HepG2 (cell line): ENCODE results near the gene TTC28. TPM values are rescaled to one million over a fixed set of nuclear protein-coding genes. Genes with fewer than 3 reads are reported as not detected.
"Not testable (repeated sequence)": the region's sequence is repeated elsewhere in the genome, so short reads cannot be mapped to it uniquely, and the experiment has no call there.

Experiments
- ARID4A ChIP-seq: sonication (generic); formaldehyde crosslinking; IDR thresholded peaks from 2 replicates; pipeline ENCODE4 v1.5.0; 2020; ENCODE audit warnings: mild to moderate bottlenecking, missing genetic modification reagents, borderline replicate concordance
- BORCS8-MEF2B ChIP-seq: sonication (generic); formaldehyde crosslinking; IDR thresholded peaks from 2 replicates; pipeline ENCODE4 v1.8.0; 2022; ENCODE audit warnings: mild to moderate bottlenecking, missing genetic modification reagents
- BRD4 ChIP-seq: sonication (generic); formaldehyde crosslinking; IDR thresholded peaks from 2 replicates; pipeline ENCODE4 v1.4.0; 2020; ENCODE audit warnings: missing genetic modification reagents
- CBX2 ChIP-seq, 2 experiments: fragments of 200-600 bp in 1 of 2; sonication (generic); formaldehyde crosslinking in 1 of 2; IDR thresholded peaks; 2 replicates each; pipeline versions ENCODE4 v1.7.0 to v1.8.1; 2018 to 2022; ENCODE audit warnings: low read depth in 2 of 2, low read length in 1 of 2, mild to moderate bottlenecking in 1 of 2, missing genetic modification reagents in 1 of 2
- FOXA1 ChIP-seq, 2 experiments: fragments of 450-650 bp in 1 of 2; sonication (generic) in 1 of 2; formaldehyde crosslinking in 1 of 2; IDR thresholded peaks; 2 replicates each; pipeline versions ENCODE4 v1.4.0 to v1.6.1; 2016 to 2020; ENCODE audit warnings: missing genetic modification reagents in 1 of 2
- GATAD1 ChIP-seq: IDR thresholded peaks from 2 replicates; pipeline ENCODE4 v1.6.1; 2016; ENCODE audit warnings: missing genetic modification reagents, missing compliant biosample characterization
- GMEB2 ChIP-seq: IDR thresholded peaks from 2 replicates; pipeline ENCODE4 v1.6.1; 2016; ENCODE audit warnings: missing biosample characterization, missing genetic modification reagents, low read depth
- KLF13 ChIP-seq: sonication (generic); formaldehyde crosslinking; IDR thresholded peaks from 2 replicates; pipeline ENCODE4 v1.4.0; 2020; ENCODE audit warnings: mild to moderate bottlenecking, missing genetic modification reagents
- MED13 ChIP-seq: sonication (generic); formaldehyde crosslinking; IDR thresholded peaks from 2 replicates; pipeline ENCODE4 v1.5.0; 2020; ENCODE audit warnings: missing genetic modification reagents
- NFKB2 ChIP-seq: sonication (generic); formaldehyde crosslinking; IDR thresholded peaks from 2 replicates; pipeline ENCODE4 v1.4.0; 2020; ENCODE audit warnings: missing genetic modification reagents, borderline replicate concordance
- PITX1 ChIP-seq: sonication (generic); formaldehyde crosslinking; IDR thresholded peaks from 2 replicates; pipeline ENCODE4 v1.5.1; 2020; ENCODE audit warnings: mild to moderate bottlenecking, missing genetic modification reagents
- SMYD3 ChIP-seq: sonication (generic); formaldehyde crosslinking; IDR thresholded peaks from 2 replicates; pipeline ENCODE4 v1.8.1; 2023; ENCODE audit warnings: mild to moderate bottlenecking, missing genetic modification reagents
- ZBTB14 ChIP-seq: sonication (generic); formaldehyde crosslinking; IDR thresholded peaks from 2 replicates; pipeline ENCODE4 v1.4.0; 2020; ENCODE audit warnings: missing genetic modification reagents
- ZC3H13 ChIP-seq: sonication (generic); formaldehyde crosslinking; IDR thresholded peaks from 2 replicates; pipeline ENCODE4 v1.8.1; 2023; ENCODE audit warnings: mild to moderate bottlenecking, missing genetic modification reagents, moderate library complexity
- ZFP82 ChIP-seq: sonication (generic); formaldehyde crosslinking; IDR thresholded peaks from 2 replicates; pipeline ENCODE4 v1.5.1; 2020; ENCODE audit warnings: mild to moderate bottlenecking, missing genetic modification reagents, borderline replicate concordance
- ZNF234 ChIP-seq: sonication (generic); formaldehyde crosslinking; conservative IDR thresholded peaks from 2 replicates; pipeline ENCODE4 v1.5.1; 2020; ENCODE audit warnings: mild to moderate bottlenecking, missing genetic modification reagents
- ZNF430 ChIP-seq: sonication (generic); formaldehyde crosslinking; IDR thresholded peaks from 2 replicates; pipeline ENCODE4 v1.9.0; 2021; ENCODE audit warnings: mild to moderate bottlenecking, missing genetic modification reagents
- ZNF891 ChIP-seq: sonication (generic); formaldehyde crosslinking; IDR thresholded peaks from 2 replicates; pipeline ENCODE4 v1.5.0; 2020; ENCODE audit warnings: mild to moderate bottlenecking, missing genetic modification reagents
- polyA plus RNA-seq, 8 experiments: library from polyadenylated mRNA; depleted of rRNA in 3 of 8; stranded (reverse) in 7 of 8; unstranded in 1 of 8; fragments of >200 nt; fragmentation: Illumina TruSeq in 4 of 8; extraction: Trizol in 4 of 8; gene quantifications; 2 replicates each; pipeline versions ENCODE4 v1.2.1 to v1.2.3, GENCODE V29; 2011 to 2016; ENCODE audit warnings: low read depth in 4 of 8, missing spikeins in 1 of 8, mixed read lengths in 1 of 8; ENCODE audit not compliant: insufficient read depth in 1 of 8
- total RNA-seq, 5 experiments: library from RNA; depleted of rRNA; stranded (reverse); fragments of >200 nt; fragmentation: Illumina TruSeq; extraction: Trizol; gene quantifications; 2 replicates each; pipeline ENCODE4 v1.2.3, GENCODE V29; 2016; ENCODE audit warnings: low read depth in 1 of 5
- TF ChIP-seq, protein P1 (sequence below): sonication (generic); formaldehyde crosslinking; IDR thresholded peaks from 2 replicates; pipeline ENCODE4 v1.8.1; 2023; ENCODE audit warnings: mild to moderate bottlenecking, moderate library complexity, missing genetic modification reagents

The TTC28 gene
- total and polyA plus RNA-seq, 2 of the 13 experiments (the other 11 are each of a cell fraction or from before 2014, with no cell fraction given) = 4.2 to 13.1 TPM

- peak; percentile 42; the same call in 1 of the 2 replicates for TF ChIP-seq GMEB2 (CRISPR knock-in tag)
- 0 out of 2 replicates have a peak, but pooled peaks have one; percentile 24 for TF ChIP-seq BRD4
- peak; percentile 90; the same call in 1 of the 2 replicates for TF ChIP-seq BORCS8-MEF2B (CRISPR knock-in tag)
- peak; percentile 34 for TF ChIP-seq GATAD1
- TF ChIP-seq KLF13 (CRISPR knock-in tag) = peak; percentile 80; the same call in 1 of the 2 replicates
- peak; percentile 84 for TF ChIP-seq ZNF430 (CRISPR knock-in tag)
- TF ChIP-seq, protein P1, sequence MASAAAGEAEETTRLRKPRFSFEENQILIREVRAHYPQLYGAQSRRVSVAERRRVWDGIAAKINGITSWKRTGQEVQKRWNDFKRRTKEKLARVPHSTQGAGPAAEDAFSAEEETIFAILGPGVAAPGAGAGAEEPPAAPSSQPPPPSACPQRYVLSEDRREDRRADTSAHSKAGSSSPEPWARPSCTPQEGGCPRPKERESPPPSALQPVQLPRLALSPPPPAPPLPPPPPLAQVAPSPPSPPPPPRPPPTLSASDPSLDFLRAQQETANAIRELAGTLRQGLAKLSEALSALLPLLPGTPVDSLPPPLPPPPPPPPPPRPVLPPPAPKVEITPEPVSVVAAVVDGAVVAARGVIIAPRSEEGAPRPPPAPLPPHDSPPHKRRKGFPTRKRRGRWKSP (CRISPR knock-in tag) = 0 out of 2 replicates have a peak, but pooled peaks have one; percentile 26
- not testable (repeated sequence) for TF ChIP-seq CBX2 (IDR thresholded peaks at IDR 0.05; ENCODE audit: low read depth, low read length); FOXA1 (IDR thresholded peaks at IDR 0.05)
- peak; percentile 64; the same call in 1 of the 2 replicates for TF ChIP-seq CBX2 (CRISPR knock-in tag; IDR thresholded peaks at IDR 0.05; ENCODE audit: low read depth)
- TF ChIP-seq ZBTB14 = peak; percentile 93
- 0 out of 2 replicates have a peak, but pooled peaks have one; percentile 56 for TF ChIP-seq SMYD3
- TF ChIP-seq ZFP82 (CRISPR knock-in tag) = 0 out of 2 replicates have a peak, but pooled peaks have one; percentile 81
- TF ChIP-seq FOXA1 (CRISPR knock-in tag; IDR thresholded peaks at IDR 0.05) = 0 out of 2 replicates have a peak, but pooled peaks have one; percentile 11
- peak; percentile 39; the same call in 1 of the 2 replicates for TF ChIP-seq ARID4A (CRISPR knock-in tag)
- peak; percentile 72; the same call in 1 of the 2 replicates for TF ChIP-seq NFKB2
- peak; percentile 51; the same call in 1 of the 2 replicates for TF ChIP-seq MED13
- peak; percentile 37; the same call in 1 of the 2 replicates for TF ChIP-seq PITX1 (CRISPR knock-in tag)
- peak; percentile 77 for TF ChIP-seq ZNF891
- TF ChIP-seq ZC3H13 = peak; percentile 85; the same call in 1 of the 2 replicates
- TF ChIP-seq ZNF234 (CRISPR knock-in tag) = 0 out of 2 replicates have a peak, but pooled peaks have one; percentile 11
These were observed at the start of gene TTC28 (continued) for GRCh38 chr22:28679611-28680287.
